ENCODE data around the gene OGDH.

- TF ChIP-seq EZH2phosphoT487 (IDR thresholded peaks at IDR 0.05; ENCODE audit: insufficient read depth, low read depth) (no peak), EZH2 (IDR thresholded peaks at IDR 0.05; ENCODE audit: insufficient read depth, poor library complexity, severe bottlenecking) (no peak)
These were observed 149.5 kb downstream of the OGDH start for GRCh38 chr7:44755698-44756627.
